Subcutaneous adipose tissue (tissue), 4 donors: ENCODE measurements around the gene EPN1. TPM values are rescaled to one million over a fixed set of nuclear protein-coding genes. Genes with fewer than 3 reads are reported as not detected.

ENCODE experiments used
- total RNA-seq, 4 donors: library from RNA; depleted of rRNA; stranded (reverse); fragments of >200 nt; gene quantifications; one replicate each; pipeline ENCODE4 v1.1.0, GENCODE V29; 2016
- TF ChIP-seq, protein P1 (sequence below): fragments of 450-650 bp; IDR thresholded peaks from one replicate; pipeline ENCODE4 v1.5.1; 2016; ENCODE audit warnings: low read depth, mild to moderate bottlenecking, control low read depth, antibody characterized with exemption, moderate library complexity

Gene EPN1
- total RNA-seq, 4 donors from 2014 or later: 27.6 to 118 (median 59.7) TPM

DNA sequence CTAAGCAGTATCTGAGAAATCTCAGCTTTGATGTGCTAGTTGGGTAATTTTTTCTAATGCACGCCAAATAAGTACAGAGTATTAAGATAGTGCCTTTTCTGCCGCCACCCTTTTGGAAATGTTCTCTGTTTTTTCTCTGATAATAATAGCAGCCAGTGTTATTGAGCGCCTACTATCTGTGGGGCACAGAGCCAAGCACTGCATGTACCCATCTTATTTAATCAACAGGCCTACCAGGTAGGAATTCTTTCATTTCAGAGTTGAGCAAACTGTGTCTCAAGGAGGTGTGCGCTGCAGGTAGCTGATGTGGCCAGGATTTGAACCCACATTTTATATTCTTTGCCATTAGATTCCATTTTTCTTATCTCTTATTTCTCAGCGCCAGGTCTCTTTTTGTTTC lies 1.4 kb downstream of the EPN1 start:
- TF ChIP-seq, protein P1, sequence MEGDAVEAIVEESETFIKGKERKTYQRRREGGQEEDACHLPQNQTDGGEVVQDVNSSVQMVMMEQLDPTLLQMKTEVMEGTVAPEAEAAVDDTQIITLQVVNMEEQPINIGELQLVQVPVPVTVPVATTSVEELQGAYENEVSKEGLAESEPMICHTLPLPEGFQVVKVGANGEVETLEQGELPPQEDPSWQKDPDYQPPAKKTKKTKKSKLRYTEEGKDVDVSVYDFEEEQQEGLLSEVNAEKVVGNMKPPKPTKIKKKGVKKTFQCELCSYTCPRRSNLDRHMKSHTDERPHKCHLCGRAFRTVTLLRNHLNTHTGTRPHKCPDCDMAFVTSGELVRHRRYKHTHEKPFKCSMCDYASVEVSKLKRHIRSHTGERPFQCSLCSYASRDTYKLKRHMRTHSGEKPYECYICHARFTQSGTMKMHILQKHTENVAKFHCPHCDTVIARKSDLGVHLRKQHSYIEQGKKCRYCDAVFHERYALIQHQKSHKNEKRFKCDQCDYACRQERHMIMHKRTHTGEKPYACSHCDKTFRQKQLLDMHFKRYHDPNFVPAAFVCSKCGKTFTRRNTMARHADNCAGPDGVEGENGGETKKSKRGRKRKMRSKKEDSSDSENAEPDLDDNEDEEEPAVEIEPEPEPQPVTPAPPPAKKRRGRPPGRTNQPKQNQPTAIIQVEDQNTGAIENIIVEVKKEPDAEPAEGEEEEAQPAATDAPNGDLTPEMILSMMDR: no peak

DNA sequence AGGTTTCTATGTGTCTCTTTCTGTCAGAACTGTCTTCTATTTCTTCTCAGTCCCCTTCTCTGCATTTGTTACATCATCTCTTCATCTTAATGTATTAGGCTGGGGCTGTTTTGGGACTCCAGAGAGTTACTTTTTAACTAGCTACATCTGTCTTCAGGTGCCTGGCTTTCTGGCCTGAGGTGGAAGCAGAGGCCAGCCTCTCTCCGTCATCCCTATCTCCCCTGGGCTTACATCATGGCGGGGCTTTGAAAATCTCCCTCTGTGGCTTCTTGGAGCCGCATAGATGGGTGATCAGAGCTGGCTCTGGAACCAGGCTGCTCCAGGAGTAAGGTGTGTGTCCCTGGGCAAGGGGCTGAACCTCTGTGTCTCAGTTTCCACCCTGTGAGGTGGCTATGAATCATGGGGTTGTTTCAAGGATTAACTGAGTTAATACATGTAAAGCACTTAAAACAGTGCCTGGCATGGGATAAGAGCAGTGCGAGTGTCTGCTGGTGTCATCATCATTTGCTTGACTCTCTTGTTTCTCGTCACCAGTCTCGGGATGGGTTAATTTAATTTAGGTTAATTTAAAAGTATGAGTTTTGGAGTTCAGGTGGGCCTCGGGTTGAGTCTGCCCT lies 2.0 kb downstream of the EPN1 start:
- TF ChIP-seq, protein P1: no peak

DNA sequence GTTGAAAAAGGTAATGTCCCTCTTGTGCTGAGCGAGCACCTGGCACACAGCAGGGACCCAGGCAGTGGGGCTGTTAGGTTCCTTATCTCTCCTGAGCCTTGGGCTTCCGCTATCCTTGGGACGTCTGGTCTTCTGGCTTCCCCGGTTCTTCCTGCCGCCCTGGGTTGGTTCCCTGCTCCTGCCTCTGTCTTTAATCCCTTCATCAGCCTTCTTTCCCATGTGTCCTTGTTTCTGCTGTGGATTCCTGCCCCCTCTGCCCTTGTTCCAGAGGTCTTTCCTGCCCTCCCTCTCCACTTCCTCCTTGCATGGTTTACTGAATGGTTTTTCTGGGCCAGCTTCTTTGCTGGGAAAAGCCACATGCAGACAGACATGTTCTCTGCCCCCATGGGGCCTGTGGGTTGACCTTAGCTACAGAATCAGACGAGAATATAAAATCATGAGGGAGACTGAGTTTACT lies 2.6 kb downstream of the EPN1 start:
- TF ChIP-seq, protein P1: no peak

DNA sequence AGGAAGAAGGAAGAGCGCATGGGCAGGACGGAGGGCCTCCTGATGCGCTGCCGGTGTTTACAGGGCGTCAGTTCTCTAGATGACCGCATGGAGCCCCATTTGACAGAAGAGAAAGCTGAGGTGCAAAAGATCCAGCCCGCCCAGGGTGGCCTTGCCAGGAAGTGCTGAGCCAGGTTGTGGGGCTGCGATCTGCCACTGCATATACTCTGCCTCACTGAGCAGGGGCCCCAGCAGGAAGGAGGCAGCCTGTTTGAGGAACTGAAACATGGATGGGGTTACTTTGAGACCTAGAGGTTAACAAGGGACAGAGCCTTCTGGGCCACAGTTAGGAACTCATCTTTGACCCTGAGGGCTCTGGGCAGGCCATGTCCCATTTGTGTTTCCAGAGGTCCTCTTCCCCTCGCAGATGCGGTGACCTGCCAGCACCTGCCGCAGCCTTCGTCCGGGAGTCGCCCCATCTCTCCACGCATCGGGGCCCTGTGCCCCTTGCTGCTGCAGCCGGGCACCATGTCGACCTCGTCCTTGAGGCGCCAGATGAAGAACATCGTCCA lies 3.2 kb downstream of the EPN1 start:
- TF ChIP-seq, protein P1: no peak

DNA sequence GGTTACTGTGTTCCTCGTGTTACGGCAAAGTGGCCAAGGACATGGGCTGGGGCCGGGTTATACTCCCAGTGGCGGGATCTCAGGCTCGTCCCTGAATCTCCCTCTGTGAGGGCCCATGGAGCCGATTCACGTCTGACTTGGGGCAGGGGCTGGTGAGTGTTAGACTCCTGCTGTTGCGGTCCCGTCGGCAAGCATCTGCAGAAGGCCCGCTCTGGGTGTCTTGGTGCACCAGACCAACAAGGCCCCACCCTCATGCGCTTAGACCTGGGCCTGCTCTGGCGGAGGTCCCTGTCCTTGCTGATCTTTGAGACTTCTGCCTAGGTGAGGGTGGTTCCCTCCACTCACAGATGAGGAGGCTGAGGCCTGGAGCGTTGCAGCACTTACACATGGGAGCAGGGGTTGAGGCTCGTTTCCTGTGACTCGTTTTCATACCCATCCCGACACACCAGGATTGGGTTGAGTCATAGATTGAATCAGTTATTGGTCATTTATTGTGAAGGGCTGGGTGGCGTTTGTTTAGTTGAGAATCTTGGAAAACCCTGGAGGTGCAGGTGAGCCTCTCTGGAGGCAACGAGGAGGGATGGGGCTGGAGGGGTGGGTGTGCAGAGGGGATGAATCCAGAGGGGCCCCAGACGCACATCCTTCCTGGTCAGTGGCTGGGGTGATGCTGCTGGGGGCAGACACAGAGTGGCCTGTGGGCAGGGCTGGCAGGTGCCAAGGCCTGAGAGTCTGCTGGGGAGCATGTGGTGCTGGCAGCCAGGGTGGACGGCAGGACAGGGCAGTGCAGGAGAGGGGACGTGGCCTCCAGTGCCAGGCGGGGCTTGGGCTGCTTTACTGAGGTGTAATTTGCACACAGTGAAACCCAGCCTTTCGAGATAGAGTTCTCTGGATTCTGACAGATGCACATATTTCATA lies 4.6 kb downstream of the EPN1 start:
- TF ChIP-seq, protein P1: no peak

DNA sequence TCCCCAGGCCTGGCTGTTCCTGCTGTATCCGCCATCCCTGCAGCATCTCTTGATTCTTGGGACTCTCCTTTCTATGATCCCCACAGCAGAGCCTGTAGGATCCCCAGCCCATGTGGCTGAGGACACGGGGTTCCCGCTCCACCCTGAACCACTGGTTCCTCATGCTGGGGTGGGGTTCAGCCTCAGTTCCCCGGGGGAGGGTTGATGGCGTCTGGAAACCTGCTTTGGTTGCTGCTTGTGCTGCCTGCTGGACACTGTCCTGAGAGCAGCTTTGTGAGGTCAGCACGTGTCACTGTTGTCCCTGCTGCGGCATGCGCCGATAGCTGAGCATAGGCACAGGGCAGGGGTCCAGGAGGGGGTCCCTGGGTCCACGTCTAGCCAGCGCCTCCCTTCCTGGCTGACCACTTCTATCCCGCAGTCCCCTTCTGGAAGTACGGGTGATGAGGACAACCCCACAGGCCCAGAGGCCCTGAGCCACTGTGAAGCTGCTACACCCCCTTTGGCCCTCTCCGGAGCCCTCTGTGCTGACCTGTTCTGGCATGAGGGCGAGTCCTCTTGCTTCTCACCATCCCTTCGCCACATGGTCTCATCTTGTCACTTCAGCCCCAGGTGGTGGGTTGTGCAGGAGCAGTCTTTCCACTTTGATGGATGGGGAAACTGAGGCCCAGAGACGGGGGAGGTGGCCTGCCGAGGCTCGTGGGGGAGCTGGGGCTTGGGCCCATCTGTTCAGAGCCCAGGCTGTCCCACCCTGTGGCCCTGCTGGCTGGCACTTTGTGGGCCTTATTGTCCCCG lies 5.5 kb downstream of the EPN1 start:
- TF ChIP-seq, protein P1: no peak
